Hepatocyte (in vitro differentiated cells): ENCODE results near the gene NCAPD2. TPM values are rescaled to one million over a fixed set of nuclear protein-coding genes. Genes with fewer than 3 reads are reported as not detected.

Experiments used
- DNase-seq: peaks from one replicate; pipeline ENCODE4 v3.0.0-alpha.2; 2016; ENCODE audit warnings: low spot score
- H2AFZ ChIP-seq: fragments of 200-600 bp; sonication (generic); 2 replicates; pipeline ENCODE4 v1.6.0; 2016; ENCODE audit warnings: antibody characterized with exemption, mild to moderate bottlenecking
- H3K27ac ChIP-seq: fragments of 200-600 bp; sonication (generic); 2 replicates; pipeline ENCODE4 v1.5.1; 2016; ENCODE audit warnings: mild to moderate bottlenecking
- H3K27me3 ChIP-seq: fragments of 200-600 bp; sonication (generic); 2 replicates; pipeline ENCODE4 v1.6.1; 2016
- H3K36me3 ChIP-seq: fragments of 200-600 bp; sonication (generic); replicated peaks from 2 replicates; pipeline ENCODE4 v1.5.1; 2016; ENCODE audit warnings: low read depth; ENCODE audit not compliant: insufficient read depth
- H3K4me1 ChIP-seq: fragments of 200-600 bp; sonication (generic); 2 replicates; pipeline ENCODE4 v1.5.1; 2016; ENCODE audit warnings: mild to moderate bottlenecking, moderate library complexity; ENCODE audit not compliant: insufficient read depth
- H3K4me2 ChIP-seq: fragments of 200-600 bp; sonication (generic); 2 replicates; pipeline ENCODE4 v1.6.0; 2016
- H3K4me3 ChIP-seq: fragments of 200-600 bp; sonication (generic); 2 replicates; pipeline ENCODE4 v1.5.1; 2016; ENCODE audit warnings: mild to moderate bottlenecking
- H3K79me2 ChIP-seq: fragments of 200-600 bp; sonication (generic); 2 replicates; pipeline ENCODE4 v1.6.0; 2017; ENCODE audit warnings: mild to moderate bottlenecking
- H3K9me2 ChIP-seq: fragments of 200-600 bp; sonication (generic); replicated peaks from 2 replicates; pipeline ENCODE4 v1.6.0; 2017; ENCODE audit warnings: mild to moderate bottlenecking; ENCODE audit not compliant: insufficient read depth
- H3K9me3 ChIP-seq: fragments of 200-600 bp; sonication (generic); 2 replicates; pipeline ENCODE4 v1.5.1; 2016; ENCODE audit warnings: low read depth, mild to moderate bottlenecking
- H4K20me1 ChIP-seq: fragments of 200-600 bp; sonication (generic); 2 replicates; pipeline ENCODE4 v1.6.0; 2016; ENCODE audit warnings: mild to moderate bottlenecking; ENCODE audit not compliant: insufficient read depth, poor library complexity, severe bottlenecking
- EZH2 ChIP-seq: fragments of 200-600 bp; sonication (generic); IDR thresholded peaks from 2 replicates; pipeline ENCODE4 v1.6.1; 2016; ENCODE audit warnings: antibody characterized with exemption, mild to moderate bottlenecking, borderline replicate concordance
- EZH2phosphoT487 ChIP-seq: fragments of 200-600 bp; sonication (generic); IDR thresholded peaks from one replicate; pipeline ENCODE4 v1.6.1; 2018; ENCODE audit warnings: antibody characterized with exemption, mild to moderate bottlenecking, low read depth, moderate library complexity; ENCODE audit not compliant: unreplicated experiment, severe bottlenecking
- WGBS: methylation state at CpG from one replicate; pipeline ENCODE4 v1.1.6; 2016; ENCODE audit warnings: low lambda C conversion rate; ENCODE audit errors: missing lambda C conversion rate; 5-methylcytosine and 5-hydroxymethylcytosine counted together
- polyA plus RNA-seq: library from polyadenylated mRNA; unstranded; fragments of >200 nt; fragmentation: Nextera tagmentation; extraction: Ambion mirVana; gene quantifications from 2 replicates; pipeline ENCODE4 v1.2.1, GENCODE V29; 2016
- total RNA-seq: library from RNA; depleted of rRNA; stranded (reverse); fragments of >200 nt; gene quantifications from 2 replicates; pipeline ENCODE4 v1.2.3, GENCODE V29; 2014
- TF ChIP-seq, protein P1 (sequence below): fragments of 200-600 bp; sonication (generic); IDR thresholded peaks from 2 replicates; pipeline ENCODE4 v1.5.1; 2016; ENCODE audit warnings: antibody characterized with exemption, mild to moderate bottlenecking; ENCODE audit not compliant: poor library complexity

NCAPD2 gene
- total and polyA plus RNA-seq, 2 experiments from 2014 or later = 13.7 to 26.7 TPM

- no peak overlapping the region for H3K4me2 ChIP-seq
- H3K27ac ChIP-seq = no peak overlapping the region
- H3K9me2 ChIP-seq = no peaks in the 10 kb centered on the region
- H3K36me3 ChIP-seq = no peaks in the 10 kb centered on the region
- H3K4me1 ChIP-seq = peaks cover 1% of the 10 kb centered on the region
- H3K4me3 ChIP-seq = no peak overlapping the region
- H2AFZ ChIP-seq = no peak overlapping the region
- peaks cover 9% of the 10 kb centered on the region for H3K79me2 ChIP-seq
- DNase-seq = no peak
- H3K27me3 ChIP-seq = no peaks in the 10 kb centered on the region
- WGBS = 74% methylated on average over 9 of the region's 9 CpGs
- H3K9me3 ChIP-seq = no peaks in the 10 kb centered on the region
- no peak for TF ChIP-seq EZH2
- TF ChIP-seq, protein P1, sequence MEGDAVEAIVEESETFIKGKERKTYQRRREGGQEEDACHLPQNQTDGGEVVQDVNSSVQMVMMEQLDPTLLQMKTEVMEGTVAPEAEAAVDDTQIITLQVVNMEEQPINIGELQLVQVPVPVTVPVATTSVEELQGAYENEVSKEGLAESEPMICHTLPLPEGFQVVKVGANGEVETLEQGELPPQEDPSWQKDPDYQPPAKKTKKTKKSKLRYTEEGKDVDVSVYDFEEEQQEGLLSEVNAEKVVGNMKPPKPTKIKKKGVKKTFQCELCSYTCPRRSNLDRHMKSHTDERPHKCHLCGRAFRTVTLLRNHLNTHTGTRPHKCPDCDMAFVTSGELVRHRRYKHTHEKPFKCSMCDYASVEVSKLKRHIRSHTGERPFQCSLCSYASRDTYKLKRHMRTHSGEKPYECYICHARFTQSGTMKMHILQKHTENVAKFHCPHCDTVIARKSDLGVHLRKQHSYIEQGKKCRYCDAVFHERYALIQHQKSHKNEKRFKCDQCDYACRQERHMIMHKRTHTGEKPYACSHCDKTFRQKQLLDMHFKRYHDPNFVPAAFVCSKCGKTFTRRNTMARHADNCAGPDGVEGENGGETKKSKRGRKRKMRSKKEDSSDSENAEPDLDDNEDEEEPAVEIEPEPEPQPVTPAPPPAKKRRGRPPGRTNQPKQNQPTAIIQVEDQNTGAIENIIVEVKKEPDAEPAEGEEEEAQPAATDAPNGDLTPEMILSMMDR = no peak
- TF ChIP-seq EZH2phosphoT487 = no peak
- H4K20me1 ChIP-seq = no peaks in the 10 kb centered on the region
Measured at GRCh38 chr12:6547987-6548386, 54.1 kb downstream of the NCAPD2 start.

DNA sequence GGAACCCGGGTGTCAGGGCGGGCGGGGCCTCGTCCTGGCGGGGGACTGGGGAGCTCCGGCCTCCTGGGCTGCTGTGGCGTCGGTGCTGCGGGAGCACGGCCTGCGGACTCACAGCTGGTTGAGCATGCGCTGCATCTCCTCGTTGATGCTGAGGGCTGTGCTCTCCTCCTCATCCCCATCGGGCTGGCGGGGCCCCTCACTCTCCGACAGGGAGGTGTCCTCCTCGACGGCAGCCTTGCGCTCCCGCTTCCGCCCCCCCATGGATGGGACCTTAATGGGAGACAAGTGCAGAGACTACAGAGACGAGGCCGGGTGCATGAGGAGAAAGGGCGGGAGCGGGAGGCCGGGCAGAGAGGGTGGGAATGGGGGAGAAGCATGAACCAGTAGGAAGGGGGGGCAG, 54.7 kb downstream of the NCAPD2 start:
- Histone ChIP-seq H3K4me3 (no peak overlapping the region), H3K79me2 (peaks cover 12% of the 10 kb centered on the region), H3K4me1 (peaks cover 4% of the 10 kb centered on the region), H3K36me3 (no peaks in the 10 kb centered on the region), H3K4me2 (no peak overlapping the region), H3K27ac (no peak overlapping the region), H2AFZ (no peak overlapping the region), H4K20me1 (peaks cover 4% of the 10 kb centered on the region), H3K27me3 (no peaks in the 10 kb centered on the region), H3K9me2 (no peaks in the 10 kb centered on the region), H3K9me3 (no peaks in the 10 kb centered on the region)
- no peak for DNase-seq
- TF ChIP-seq, protein P1 = no peak
- no peak for TF ChIP-seq EZH2phosphoT487
- TF ChIP-seq EZH2 = no peak
- 97% methylated on average over 23 of the region's 26 CpGs for WGBS

GRCh38 chr12:6548966-6549683, 55.2 kb downstream of the NCAPD2 start:
- Histone ChIP-seq H3K79me2 (peaks cover 16% of the 10 kb centered on the region), H3K9me3 (no peaks in the 10 kb centered on the region), H3K36me3 (no peaks in the 10 kb centered on the region), H2AFZ (no peak overlapping the region), H3K9me2 (no peaks in the 10 kb centered on the region), H3K27ac (no peak overlapping the region), H3K27me3 (no peaks in the 10 kb centered on the region), H3K4me3 (no peak overlapping the region), H3K4me1 (peaks cover 8% of the 10 kb centered on the region), H3K4me2 (no peak overlapping the region), H4K20me1 (peaks cover 8% of the 10 kb centered on the region)
- TF ChIP-seq, protein P1 = no peak
- TF ChIP-seq EZH2phosphoT487 (no peak), EZH2 (no peak)
- WGBS = 88% methylated on average over 13 of the region's 15 CpGs
- DNase-seq = no peak
